22Rv1 (cell line): ENCODE results near the gene TSEN34.

ENCODE experiments used
- ZFX ChIP-seq: fragments of 450-650 bp; IDR thresholded peaks from 2 replicates; pipeline ENCODE4 v1.6.1; 2017; ENCODE audit warnings: antibody characterized with exemption, borderline replicate concordance
- TF ChIP-seq, protein P1 (sequence below): fragments of 450-650 bp; IDR thresholded peaks from 2 replicates; pipeline ENCODE4 v1.5.1; 2017; ENCODE audit warnings: mild to moderate bottlenecking

DNA sequence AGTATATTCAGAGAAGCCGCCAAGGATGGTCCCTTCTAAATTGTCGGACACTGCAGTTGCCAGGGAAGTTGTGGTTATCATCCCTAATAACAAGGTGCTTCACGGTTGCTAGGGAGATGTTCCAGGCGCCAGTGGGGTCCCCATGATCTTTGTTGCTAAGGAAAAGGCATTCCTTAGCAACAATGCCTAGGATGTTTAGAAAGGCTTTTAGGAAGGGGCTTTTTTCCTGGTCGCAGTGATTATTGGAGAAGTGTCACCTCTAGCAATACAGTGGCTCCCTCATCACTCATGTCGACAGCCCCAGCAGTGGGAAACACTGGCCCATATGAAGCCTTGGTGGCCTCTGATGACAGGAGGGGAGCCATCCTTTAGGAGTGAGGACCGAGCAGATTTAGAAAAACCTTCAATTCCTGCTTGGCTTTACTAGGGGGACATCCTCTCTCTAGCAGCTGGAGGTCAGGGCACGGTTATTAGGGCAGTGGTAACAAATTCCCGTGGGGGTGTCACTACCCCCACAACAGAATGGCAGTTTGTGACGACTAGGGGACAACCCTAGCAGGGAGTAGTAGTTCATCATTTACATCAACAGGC lies 11.8 kb upstream of the TSEN34 start:
- TF ChIP-seq, protein P1, sequence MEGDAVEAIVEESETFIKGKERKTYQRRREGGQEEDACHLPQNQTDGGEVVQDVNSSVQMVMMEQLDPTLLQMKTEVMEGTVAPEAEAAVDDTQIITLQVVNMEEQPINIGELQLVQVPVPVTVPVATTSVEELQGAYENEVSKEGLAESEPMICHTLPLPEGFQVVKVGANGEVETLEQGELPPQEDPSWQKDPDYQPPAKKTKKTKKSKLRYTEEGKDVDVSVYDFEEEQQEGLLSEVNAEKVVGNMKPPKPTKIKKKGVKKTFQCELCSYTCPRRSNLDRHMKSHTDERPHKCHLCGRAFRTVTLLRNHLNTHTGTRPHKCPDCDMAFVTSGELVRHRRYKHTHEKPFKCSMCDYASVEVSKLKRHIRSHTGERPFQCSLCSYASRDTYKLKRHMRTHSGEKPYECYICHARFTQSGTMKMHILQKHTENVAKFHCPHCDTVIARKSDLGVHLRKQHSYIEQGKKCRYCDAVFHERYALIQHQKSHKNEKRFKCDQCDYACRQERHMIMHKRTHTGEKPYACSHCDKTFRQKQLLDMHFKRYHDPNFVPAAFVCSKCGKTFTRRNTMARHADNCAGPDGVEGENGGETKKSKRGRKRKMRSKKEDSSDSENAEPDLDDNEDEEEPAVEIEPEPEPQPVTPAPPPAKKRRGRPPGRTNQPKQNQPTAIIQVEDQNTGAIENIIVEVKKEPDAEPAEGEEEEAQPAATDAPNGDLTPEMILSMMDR = no peak
- TF ChIP-seq ZFX = no peak
